DMS79 treated with DMSO at 0.1 percent for 48 hours (cell line): Measurements from ENCODE around the gene MYLK2.
"Not testable (repeated sequence)": the region's sequence is repeated elsewhere in the genome, so short reads cannot be mapped to it uniquely, and the experiment has no call there.

Experiments used
- DNase-seq: peaks from one replicate; lab custom pipeline; 2025; lab: John Stamatoyannopoulos, UW

Gene MYLK2

DNA sequence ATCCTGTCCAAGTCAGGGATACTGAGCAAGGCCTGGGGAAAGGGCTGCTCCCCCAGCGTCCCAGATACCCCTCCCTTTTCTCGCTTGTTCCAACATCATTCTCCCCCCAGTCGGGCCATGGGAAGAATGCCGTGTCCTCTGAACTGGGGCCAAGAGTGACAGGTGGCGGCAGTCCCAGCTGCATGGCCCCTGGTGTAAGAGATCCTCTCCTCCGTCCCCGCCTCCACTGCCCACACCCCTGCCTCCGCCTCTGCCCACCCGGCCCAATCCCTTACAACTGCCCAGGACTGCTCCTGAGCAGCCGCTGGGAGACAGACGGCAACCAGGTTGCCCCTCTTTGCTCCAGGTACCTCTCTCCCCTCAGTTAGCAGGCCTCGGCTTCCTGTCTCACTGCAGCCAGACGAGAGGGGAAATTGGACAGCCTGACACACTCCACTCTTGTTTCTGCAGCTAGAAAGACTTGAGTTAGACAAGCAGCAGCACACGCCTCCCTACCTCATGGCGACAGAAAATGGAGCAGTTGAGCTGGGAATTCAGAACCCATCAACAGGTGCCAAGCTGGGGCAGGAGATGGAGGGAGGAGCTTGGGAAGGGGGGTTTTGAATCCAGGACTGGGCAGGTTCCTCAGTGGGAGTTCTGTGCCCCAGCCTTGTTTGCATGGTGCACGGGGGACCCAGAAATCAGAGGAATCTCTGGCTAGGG is at the start of gene MYLK2:
TSS of gene MYLK2 (plus strand) at position 274 of the 702 bp plus-strand sequence. CDS start at position 499, 225 bp downstream.
- no peak for DNase-seq

DNA sequence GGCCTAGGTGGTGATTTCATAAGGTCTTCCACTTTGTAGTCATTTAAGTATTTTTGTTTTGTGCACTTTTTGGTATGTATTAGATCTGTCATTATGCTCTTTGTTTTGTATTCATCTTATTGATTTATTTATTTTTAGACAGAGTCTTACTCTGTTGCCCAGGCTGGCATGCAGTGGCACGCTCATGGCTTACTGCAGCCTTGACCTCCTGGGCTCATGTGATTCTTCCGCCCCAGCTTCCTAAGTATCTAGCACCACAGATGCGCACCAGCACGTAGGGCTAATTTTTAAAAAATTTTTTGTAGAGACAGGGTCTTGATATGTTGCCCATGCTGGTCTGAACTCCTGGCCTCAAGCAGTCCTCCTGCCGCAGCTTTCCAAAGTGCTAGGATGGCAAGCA is 49.5 kb upstream of the MYLK2 start:
- DNase-seq, result no peak

DNA sequence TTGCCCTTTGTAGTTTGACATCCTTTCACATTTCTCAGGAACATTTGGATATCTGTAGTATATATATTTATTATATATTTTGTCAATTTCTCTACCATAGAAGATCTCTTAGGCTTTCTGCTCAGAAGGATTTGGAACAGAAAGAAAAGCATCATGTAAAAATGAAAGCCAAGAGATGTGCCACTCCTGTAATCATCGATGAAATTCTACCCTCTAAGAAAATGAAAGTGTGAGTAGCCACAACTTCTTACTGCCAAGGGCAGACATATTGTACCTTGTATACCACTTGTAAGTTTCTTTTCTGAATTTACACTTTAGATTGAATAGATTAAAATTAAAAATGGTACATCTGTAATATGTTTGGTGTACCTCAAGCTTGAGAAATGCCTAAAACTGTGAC is 48.9 kb upstream of the MYLK2 start:
- no peak for DNase-seq

DNA sequence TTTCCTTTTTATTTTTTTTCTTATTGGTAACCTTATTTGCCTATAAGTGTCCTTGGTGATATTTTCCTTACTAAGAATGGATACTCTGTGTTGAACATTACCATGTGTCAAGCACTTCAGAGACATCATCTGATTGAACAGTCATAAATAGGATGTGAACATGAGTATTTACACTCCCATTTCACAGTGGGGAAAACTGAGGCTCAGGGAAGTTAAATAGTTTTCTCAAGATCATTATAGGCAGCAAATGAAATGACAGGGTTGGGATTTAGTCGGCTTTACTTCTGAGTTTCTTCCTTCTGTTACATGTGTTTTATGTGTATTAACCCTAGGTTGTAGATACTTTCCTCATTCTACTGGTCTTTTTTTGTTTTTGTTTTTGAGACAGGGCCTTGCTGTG is 44.7 kb upstream of the MYLK2 start:
- no peak for DNase-seq

DNA sequence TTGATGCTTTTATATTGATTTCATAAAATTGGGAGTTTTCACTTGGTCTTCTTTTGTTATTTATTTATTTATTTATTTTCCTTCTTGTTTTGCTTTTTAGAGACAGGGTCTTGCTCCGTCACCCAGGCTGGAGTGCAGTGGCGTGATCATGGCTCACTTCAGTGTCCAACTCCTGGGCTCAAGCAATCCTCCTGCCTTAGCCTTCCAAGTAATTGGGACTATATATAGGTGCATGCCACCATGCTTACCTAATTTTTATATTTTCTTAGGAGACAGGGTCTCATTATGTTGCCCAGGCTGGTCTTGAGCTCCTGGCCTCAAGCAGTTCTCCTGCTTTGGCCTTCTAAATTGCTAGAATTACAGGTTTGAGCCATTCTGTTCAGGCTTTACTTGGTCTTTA is 38.3 kb upstream of the MYLK2 start:
- DNase-seq, result no peak

DNA sequence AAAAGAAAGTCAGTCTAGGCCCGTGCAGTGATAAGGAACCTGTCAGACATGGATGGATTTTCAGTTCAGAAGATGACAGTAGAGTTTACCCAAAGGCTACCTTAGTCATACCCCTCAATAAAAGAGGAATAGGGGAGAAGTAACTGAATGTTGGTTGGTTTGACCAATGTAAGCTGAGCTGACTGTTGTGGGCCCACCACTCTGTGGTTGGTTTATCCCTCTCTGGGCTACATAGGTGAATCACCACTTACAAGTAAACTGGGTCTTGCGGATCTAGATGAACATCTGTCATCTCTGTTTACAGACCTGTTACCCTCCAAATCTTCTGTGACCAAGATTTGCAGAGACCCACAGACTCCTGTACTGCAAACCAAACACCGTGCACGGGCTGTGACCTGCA is 37.2 kb upstream of the MYLK2 start:
- no peak for DNase-seq

DNA sequence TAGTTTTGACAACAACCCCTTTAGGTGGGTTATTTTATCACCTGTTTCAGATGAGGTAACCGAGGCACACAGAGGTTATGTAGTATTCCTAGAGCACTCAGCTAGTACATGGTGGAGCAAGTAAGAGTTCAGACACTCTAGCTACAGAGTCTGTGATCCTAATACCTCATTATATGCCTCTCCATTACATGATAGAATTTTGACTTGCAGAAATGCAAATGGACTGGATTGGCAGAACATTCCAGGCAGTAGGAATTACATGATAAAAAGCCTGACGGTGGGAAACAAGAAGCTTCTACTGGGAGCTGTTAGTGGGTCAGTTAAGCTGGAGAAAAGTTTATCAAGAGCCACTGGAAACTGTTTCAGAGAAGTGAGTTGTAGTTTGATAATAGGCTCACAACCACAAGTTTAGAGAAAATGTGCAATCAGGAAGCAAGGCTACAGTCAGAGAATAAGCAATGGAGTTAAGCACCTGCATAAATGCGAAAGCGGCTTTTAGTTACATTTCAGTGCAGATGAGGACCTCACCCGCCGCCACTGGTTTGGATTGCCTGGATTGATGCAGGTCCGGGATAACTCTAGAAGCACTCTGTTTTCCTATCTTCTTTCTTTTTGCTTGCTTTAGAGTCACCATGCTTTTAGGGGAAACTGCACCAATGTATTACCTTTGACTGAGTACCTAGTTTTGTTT is 34.7 kb upstream of the MYLK2 start:
- DNase-seq, result no peak

DNA sequence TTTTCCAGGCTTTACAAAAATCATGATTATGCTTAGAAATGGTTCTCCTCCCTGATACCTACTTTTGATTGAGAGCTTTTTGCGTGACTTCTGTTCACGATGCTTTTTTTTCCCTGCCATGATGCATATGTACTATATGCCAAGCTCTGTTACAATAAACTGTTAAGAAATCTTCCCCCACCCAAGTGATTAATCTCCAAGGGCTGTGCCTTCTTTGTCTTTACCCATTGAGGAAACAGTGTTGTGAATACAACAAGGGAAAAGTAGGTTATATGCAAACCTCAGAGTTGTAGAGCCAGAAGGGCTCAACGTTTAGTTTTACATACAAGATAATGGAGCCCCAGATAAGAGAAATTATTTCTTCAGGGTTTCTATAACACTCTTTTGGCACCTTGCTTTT is 34.1 kb upstream of the MYLK2 start:
- no peak for DNase-seq

DNA sequence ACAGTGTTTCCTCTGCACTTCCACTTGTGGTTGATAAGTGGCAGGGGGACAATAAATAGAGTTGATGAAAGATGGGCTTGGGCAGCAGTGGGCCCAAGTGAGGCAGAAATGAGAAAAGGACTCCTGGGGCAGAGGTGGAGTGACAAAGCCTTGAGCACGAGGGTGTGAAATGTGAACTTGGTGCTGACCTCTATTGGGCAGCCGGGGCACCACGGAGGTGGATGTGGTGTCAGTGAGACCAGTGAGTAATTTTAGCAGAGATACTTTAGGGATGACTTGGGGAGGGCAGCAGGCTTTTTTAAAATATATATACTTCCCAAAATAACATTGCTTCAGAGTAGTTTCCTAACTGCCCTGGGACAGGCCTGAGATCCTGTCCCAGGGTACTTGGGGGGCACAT is 30.6 kb upstream of the MYLK2 start:
- DNase-seq, result no peak

DNA sequence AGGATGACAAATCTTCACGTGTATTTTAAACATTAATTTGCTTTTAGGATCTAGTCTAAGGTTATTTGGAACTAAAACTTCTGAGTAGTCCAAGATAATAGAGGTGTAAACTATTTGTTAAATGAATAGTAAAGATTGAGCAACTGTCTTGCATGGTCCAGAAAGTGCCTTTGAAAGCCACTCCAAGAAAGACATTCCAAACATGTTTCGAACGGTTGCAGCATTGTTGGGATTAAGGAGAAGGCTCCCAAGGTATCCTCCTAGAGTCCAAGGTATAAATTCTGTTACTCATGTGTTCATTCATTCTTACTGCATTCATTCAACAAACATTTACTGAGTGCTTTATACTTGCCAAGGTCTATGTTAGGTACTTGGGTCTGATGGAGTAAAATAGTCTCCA is 28.8 kb upstream of the MYLK2 start:
- no peak for DNase-seq

DNA sequence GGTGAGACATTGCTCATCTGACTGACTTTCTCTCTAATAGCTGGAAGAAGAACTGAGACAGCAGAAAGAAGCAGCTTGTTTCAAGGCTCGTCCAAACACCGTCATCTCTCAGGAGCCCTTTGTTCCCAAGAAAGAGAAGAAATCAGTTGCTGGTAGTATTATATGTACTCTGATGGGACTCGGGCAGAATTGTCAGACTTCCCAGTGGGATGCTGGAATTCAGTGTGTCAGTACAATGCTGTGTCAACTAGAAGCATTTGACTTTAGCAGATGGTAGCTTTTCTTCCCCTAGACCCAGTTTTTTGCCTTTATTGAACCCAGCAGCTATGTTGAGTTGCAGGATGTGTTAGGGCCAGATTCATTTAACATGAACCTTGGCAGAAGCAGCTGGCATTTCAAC is 21.8 kb upstream of the MYLK2 start:
- no peak for DNase-seq

DNA sequence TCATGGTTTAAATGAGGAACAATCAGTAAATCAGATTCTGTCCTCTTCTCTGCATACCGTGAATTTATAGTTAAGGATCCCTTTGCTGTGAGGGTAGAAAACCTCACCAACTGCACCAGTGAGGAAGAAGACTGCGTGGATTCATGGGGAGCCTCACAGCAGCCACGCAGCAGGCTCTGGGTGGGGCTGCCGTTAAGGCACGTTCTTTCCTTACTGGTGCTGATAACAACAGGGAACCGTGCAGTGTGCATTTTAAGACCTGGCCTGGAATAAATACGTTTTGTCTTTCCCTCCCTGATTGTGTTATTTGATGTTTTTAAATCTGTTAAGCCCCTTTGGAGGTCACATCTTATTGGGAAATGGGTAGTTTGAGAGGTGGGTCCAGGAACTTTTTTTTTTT is 17.6 kb upstream of the MYLK2 start:
- DNase-seq, result no peak

DNA sequence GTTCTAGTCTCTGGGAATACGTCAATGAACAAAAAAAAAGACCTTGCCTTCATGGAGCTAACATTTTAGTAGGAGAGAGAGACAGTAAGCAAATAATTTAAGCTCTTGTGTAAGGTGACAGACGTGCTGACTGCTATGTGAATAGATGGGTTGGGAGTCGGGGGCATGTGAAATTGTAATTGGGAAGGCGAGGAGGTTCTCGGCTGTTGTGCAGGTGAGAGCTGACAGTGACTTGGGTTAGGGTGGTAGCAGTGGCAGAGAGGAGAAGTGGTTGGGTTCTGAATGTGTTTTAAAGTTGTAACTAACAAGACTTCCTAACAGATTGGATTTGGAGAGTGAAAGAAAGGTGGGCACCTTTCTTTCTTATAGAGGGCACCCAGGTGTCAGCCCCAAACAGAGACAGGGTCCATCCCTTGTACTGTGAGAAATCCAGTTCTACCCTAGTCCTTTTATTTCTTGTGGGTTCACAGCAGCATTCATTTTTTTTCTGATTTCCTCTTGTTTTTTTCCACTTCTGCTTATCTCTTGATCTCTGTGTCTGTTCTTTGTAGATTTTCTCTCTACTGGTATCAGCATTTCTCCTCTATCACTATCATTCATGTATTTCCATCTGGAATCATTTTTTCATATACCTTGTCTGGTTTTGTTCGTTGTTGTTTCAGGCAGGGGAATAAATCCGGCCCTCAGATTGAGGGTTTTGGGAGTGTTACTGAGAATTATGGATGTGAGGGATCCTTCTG is 15.4 kb upstream of the MYLK2 start:
- no peak for DNase-seq

DNA sequence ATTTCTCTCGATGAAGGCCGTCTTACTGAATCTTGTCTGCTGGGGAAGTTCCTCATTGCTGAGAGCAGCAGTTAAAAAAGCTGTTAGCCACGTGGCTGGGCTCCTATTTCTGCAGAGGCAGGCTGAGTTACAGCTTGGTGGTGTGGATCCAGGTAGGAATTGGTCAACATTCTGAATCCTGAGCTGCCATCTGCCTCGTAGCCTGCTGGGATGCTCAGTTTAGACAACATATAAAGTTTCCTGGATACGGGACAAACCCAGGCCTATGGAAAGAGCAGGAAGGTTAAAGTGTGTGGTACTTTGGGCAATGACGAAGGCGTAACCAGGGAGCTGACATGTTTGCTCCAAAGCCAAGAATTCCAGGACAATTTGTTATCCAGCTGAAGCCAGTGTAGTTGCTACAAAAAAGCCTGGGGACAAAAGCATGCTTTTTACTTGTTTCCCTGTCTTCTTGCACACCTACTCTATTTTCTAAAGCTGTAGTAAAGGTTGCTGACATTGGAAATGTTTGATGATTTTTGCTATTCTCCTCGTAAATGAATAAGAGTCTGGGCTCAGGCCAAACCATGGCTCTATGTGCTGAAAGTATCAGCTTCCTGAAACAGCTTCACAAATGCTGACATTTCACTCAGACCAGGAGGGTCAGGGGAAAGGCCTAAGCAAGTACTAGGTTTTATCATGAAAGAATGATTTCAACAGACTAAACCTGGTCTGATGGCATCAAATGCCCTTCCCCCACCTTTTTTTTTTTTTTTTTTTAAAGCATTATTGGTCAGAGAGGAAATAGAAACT is 12.4 kb upstream of the MYLK2 start:
- DNase-seq, result no peak

DNA sequence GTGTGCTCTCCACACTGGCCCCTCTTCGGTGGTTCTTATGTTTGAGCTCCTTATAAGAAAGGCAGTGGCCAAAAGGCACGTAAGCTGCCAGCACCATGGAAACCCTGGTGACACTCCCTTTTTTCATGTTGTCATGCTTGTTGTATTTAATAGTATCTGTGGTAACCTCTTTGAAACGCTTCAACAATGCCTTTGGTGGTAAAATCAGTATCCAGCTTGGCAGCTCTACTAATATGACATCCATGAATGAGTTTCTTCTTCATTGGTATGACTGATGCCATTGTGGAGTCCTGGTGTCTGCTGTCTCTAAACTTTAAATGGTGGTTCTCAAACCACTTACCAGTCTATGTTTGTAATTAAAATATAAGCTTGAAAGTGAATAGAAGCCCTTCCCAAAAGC is 10.7 kb upstream of the MYLK2 start:
- DNase-seq, result no peak

DNA sequence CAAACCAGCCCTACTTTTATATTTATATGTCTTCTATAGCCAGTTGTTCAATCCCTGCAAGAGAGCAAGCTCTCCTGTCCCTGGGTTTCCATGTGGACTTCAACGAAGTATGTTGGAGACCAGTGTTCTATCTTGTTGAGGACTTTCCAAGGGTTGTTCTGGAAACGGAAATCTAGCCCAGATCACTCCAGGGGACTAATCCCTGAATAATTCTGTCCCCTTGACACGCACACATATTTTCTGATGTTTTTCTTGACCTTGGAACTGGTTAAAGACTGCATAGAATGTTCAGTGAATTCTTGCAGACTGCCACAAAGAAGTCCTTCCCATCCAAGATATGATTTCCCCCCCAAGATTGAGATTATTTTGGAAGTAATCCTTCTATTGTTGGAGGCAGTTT is 9.5 kb upstream of the MYLK2 start:
- DNase-seq, result no peak

DNA sequence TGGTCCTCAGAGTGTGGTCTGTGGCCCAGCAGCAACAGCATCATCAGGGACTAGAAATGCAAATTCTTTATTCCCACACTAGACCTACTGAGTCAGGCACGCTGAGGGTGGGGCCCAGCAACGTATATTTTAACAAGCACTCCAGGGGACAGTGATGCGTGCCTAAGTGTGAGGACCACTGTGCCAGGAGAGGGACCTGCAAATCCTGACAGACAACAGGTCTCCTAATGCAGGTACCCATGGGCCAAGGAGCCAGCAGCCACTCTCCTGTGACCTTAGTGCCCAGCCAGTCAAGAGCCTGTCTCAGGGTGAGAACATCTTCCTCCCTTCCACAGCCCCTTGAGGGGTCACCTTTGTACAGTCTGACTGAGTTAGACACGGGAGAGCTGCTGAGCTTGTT is 8.0 kb upstream of the MYLK2 start:
- DNase-seq, result no peak

DNA sequence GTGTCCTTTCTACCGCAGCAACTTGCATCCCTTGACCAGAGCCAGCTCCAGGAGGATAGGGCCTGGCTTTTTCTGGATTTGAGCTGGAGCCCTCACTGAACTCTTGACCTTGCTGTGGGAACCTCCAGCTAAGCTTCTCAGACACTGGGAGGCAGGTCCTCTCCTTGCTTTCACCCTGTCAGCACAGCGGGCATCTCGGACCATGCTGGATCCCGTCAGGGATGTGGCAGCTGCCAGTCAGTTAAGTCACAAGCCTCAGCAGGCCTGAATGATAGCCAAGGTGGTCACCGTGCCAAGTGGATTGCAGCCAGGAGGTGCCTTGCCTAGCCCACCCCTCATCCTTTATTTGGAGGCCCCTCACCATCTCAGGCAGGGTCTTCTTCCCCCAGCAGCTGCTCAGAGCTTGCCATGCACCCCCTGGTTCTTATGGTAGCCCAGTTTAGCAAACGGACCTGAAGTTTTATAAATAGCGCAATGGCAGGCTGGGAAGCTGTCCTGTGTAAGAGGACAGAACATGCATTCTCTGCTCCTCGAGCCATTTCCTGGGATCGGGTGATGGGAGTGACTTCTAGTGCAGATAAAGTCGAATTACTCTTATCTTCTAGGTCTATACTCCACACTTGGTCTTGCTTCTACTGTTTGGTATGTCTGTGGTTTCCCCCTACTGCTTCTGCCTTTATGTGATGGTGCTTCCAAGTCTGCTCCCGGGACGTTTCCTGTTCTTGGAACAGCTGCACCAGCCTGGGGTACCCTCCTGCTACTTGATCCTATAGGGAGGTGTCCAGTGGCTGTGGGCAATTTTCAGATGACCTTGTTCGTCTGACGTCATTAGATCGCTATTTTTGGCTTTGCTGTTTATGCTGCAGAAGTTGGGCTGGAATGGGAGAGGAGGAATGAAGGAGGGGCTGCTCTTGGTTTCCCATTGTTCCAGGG is 7.1 kb upstream of the MYLK2 start:
- DNase-seq, result no peak

DNA sequence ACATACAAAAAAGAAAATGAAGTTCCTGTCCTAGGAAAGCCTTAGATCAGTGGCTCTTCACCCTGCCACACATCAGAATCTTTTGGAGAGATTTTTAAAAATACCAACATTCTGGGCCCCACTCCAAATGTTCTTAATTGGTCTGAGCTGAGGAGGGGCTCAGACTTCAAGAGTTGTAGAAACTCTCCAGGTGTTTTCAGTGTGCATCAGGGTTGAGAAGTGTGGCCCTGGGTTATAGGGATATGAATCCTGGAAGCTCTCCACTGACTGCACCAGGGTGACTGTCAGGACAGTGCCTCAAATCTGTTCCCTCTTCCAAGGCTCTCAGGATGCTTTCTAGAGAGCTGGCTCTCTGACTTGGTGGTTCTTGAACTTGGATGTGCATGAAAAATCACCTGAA is 5.5 kb upstream of the MYLK2 start:
- DNase-seq, result peak; percentile 11

DNA sequence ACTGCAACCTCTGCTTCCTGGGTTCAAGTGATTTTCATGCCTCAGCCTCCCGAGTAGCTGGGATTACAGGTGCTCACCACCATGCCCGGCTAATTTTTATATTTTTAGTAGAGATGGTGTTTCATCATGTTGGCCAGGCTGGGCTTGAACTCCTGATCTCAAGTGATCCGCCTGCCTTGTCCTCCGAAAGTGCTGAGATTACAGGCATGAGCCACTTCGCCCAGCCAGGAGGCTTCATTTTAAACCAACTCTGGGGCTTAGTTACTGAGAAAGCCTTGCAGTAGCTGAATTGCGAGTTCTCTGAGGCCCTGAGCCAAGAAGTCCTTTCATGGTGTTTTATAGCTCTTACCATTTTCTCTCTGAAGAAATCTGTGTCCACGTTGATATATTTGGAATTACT is 5.0 kb upstream of the MYLK2 start:
- not testable (repeated sequence) for DNase-seq
